T-helper 1 cell treated with Interleukin-12 subunit alpha and Interleukin-12 subunit beta and Interleukin-4 antibody, amounts not matched to agents 30 ng/mL and 1 ng/mL, for 36 hours (primary cell): ENCODE results near the gene EXOC7. TPM values are rescaled to one million over a fixed set of nuclear protein-coding genes. Genes with fewer than 3 reads are reported as not detected.

ENCODE experiments used
- intact Hi-C: fragments of 100-400 bp; cut with micrococcal nuclease; formaldehyde crosslinking; loops from one replicate; pipeline ENCODE4 v1.15.1; 2024
- total RNA-seq: library from RNA; stranded (reverse); gene quantifications from 2 replicates; pipeline ENCODE4 v1.2.3, GENCODE V29; 2022

The EXOC7 gene
- total RNA-seq, 1 donor from 2014 or later = 153 TPM

DNA sequence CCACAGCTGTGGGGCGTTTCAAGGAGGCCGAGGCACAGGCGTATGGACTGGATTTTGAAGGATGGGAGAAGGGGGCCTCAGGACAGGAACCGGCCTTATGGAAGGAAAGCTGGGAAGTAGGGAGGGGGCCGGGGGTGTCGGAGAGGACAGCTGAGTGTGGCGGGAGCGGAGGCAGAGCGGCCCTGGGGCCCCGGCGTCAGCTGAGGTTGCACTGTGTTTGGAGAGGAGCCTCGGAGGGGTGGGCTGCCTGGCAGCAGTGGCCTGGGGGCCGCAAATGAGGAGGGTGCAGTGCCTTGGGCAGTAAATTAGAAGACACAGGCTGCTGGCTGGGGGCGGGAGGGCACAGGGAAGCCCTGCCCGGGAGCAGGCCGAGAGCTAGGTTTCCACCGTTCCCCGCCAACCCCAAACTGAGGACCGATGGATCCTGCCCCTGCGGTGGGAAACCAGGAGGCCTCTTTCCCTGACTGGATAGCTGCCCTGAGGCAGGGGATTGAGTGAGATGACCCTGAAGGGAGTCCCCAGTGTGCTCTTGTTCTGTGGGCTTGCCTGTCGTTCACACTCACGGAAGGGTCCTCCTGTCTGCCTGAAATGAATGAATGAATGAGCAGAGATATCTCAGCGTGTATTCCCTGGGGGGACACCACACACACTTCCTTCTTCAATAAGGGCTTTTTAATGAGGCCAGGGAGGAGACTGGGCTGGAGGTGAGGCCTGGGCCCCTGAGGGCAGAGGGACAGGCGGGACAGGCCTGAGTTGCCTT is 19.0 kb upstream of the EXOC7 start:
- intact Hi-C loops = no loop called here

GRCh38 chr17:76121932-76122430 is 18.4 kb upstream of the EXOC7 start:
- intact Hi-C loops = loop anchor here (1.0 kb wide), 4 partner anchors 19 to 177 kb away; partner anchors contain the start of gene EXOC7

- intact Hi-C loops = loop anchor here (1.0 kb wide), 4 partner anchors 17 to 179 kb away; partner anchors contain the start of gene EXOC7
Measured at GRCh38 chr17:76120658-76121008, 17.0 kb upstream of the EXOC7 start.

- intact Hi-C loops = no loop called here
Measured at GRCh38 chr17:76119409-76120371, 16.1 kb upstream of the EXOC7 start.

DNA sequence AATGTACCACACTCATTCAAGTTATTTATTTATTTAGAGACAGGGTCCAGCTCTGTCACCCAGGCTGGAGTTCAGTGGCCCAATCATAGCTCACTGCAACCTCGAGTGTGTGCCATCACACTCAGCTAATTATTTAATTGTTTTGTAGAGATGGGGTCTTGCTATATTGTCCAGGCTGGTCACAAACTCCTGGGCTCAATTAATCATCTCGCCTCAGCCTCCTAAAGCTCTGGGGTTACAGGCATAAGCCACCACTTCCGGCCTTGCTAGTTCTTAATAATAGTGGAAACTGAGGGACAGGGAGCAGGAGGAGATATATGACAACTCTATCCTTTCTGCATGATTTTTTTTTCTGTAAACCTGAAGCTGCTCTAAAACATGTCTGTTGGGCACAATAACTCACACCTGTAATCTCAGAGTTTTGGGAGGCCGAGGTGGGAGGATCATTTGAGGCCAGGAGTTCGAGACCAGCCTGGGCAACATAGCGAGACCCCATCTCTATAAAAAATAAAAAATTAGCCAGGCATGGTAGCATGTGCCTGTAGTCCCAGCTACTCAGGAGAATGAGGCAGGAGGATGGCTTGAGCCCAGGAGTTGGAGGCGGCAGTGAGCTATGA is 11.7 kb upstream of the EXOC7 start:
- intact Hi-C loops = no loop called here

DNA sequence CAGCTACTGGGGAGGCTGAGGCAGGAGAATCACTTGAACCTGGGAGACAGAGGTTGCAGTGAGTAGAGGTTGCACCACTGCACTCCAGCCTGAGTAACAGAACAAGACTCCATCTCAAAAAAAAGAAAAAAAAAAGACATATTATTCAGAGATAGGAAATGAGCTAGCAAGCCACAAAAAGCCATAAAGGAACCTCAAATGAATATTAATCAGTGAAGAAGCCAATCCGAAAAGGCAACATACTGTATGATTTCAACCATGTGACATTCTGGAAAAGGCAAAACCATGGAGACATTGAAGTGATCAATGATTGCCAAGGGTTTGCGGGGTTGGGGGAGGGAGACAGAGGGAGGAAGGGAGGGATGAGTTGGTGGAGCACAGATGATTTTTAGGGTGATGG is 8.4 kb upstream of the EXOC7 start:
- intact Hi-C loops = no loop called here

- intact Hi-C loops = loop anchor here (5.0 to 10.0 kb wide), 2 partner anchors 95 to 397 kb away; partner anchors contain the start of gene RHBDF2
Measured at GRCh38 chr17:76107509-76107908, 3.9 kb upstream of the EXOC7 start.

GRCh38 chr17:76106703-76107102 is 3.1 kb upstream of the EXOC7 start:
- intact Hi-C loops = loop anchor here (5.0 to 10.0 kb wide), 2 partner anchors 94 to 398 kb away; partner anchors contain the start of gene RHBDF2

DNA sequence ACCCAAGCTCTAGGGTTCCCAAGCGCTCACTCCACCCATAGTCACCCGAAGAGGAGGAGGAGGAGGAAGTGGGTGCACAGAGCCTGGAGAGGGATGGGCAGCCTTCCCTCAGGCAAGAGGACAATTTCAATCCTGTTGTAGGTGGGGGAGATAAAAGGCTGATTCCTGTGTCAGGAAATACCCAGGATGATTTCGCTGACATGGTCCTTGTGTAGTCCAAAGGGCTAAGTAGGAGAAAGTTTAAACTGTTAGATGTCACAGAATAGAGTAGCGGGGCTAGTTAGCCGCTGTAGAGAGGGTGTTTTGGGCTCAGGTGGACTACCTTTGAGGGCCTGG is 1.3 kb upstream of the EXOC7 start:
- intact Hi-C loops = loop anchor here (5.0 to 10.0 kb wide), 2 partner anchors 93 to 400 kb away; partner anchors contain the start of gene RHBDF2

DNA sequence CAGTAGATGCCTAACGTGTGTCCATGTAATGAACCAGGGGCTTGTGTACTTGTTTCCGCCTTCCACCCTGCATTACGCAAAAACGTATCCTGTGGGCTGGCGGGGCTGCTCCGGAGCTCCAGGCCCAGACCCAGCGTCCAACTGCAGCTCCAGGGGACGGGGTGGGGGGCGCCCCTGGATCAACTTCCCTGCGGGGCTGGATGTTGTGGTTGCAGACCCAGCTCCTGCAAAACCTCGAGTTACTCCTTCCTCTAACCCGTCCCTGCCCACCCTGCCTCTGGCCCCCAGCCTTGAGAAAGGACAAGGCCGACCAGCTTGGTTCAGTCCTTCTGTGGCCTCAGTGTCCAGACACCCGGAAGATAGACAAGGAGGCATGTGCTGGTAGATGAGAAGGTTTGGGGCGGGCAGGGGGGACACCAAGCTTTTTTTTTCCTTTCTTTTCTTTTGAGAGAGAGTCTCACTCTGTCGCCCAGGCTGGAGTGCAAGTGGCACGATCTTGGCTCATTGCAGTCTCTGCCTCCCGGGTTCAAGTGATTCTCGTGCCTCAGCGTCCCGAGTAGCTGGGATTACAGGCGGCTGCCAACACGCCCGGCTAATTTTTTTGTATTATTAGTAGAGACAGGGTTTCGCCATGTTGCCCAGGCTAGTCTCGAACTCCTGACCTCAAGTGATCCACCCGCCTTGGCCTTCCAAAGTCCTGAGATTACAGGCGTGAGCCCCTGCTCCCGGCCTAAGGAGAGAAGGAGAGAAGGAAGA is 731 bp upstream of the EXOC7 start:
- intact Hi-C loops = loop anchor here (10.0 kb wide), 1 partner anchor 400 kb away; the partner anchor contains the start of gene RHBDF2

DNA sequence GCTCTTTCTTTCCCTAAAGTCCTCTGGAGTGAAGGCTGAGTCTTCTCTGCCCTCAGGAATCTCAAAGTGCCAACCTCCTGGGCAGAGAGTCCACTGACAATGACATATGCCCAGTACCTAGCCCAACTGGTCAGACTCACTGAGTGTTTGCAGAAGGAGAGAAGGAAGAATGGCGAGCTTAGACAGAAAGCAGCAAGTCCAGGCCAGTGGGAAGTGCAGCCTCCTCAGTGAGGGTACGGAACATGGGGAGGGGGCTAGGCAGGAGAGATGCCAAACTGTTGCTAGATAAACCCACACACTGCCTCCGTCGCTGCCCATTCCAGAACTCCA is 678 bp downstream of the EXOC7 start:
- intact Hi-C loops = loop anchor here (1.0 to 10.0 kb wide), 10 partner anchors 18 to 402 kb away; partner anchors contain the start of genes ACOX1, FBF1, FOXJ1 and RHBDF2

DNA sequence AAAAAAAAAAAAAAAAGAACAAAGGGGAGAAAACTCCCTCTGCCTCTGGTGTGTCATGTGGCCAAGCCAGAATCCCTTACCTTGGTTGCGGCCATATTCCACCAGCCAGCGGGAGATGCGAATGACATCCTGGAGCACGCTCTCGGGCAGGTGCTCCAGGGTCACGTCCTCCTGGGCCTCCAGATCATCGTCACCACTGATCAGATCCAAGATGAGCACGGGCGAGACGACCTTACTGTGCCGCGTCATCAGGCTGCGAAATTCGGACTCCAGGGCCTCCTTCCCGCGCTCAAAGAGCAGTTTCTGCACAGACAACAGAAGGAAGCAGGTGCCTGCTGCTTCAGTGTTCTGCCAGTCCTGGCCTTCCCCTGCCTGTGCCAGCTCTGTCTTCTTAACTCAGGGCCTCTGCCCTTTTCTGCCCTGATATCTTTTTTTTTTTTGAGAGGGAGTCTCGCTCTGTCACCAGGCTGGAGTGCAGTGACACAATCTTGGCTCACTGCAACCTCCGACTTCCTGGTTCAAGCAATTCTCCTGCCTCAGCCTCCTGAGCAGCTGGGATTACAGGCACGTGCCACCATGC is 5.8 kb downstream of the EXOC7 start:
- intact Hi-C loops = no loop called here

GRCh38 chr17:76095943-76096342 is 7.6 kb downstream of the EXOC7 start:
- intact Hi-C loops = no loop called here

DNA sequence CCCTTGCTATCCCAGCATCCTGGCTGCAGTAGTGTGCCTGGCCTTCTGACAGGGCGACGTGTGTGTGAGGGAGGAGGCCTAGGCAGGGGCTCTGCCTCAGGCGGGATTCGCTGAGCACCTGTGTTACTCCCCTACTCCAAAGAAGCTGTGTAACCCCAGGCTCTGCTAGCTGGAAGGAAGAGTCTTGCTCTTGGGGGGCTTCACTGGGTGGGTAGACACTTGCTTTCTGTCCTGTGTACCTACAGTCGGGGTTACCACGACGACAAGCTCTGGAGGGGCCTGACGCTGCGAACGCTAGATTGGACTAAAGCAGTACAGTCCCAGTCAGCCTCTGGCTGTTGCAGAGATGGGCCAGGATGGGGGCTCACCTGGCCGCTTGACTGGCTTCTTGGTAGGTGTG is 9.5 kb downstream of the EXOC7 start:
- intact Hi-C loops = no loop called here

GRCh38 chr17:76092526-76093413 is 10.8 kb downstream of the EXOC7 start:
- intact Hi-C loops = no loop called here

- intact Hi-C loops = no loop called here
Measured at GRCh38 chr17:76091526-76092286, 11.9 kb downstream of the EXOC7 start.

GRCh38 chr17:76090517-76091129 is 13.0 kb downstream of the EXOC7 start:
- intact Hi-C loops = no loop called here
